Endometrium (tissue), 2 donors: ENCODE results near the gene BDKRB1.

Source experiments
- FAIRE-seq: peaks from 2 replicates; lab custom pipeline; 2012; peaks lifted over from hg19 to GRCh38; lab: Jason Lieb, UNC
- donor health status: control.
- donor health status: control.

BDKRB1 gene

DNA sequence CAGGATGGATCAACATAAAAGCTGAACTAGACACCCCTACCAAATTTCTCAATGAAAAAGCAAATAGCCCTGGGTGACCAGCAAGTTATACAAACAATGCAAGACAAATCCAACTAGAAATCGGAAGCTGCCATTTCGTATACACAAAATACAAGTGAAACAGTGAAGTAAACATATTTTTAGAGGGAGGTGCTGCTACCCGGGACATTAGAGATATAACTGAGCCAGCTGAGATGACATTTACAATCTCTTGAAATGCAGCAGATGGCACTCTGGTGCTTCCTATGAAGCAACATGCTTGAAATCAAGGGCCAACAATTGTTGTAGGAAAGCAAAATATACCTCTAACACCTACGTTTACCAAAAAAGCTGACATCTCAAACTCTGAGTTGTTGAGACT, 25.5 kb downstream of the BDKRB1 start:
- no peak for FAIRE-seq

DNA sequence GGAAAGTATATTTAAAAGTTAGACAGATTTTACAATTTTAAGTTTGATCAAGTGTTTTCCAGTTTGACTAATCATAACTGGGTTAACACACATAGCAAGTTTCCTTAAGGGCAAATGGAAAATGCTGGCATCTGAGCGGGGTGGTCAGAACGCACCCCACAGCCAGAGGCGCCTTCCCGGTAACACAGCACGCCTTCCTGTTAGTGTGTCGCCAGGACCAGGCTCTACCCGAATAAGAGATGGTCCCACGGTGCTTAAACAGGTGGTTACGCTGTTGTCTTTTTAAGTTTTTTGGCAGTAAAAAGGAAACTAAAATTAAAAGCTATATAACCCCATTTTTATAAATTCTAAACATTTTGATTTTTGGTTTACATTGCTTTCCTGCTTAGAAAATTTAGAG, 28.0 kb downstream of the BDKRB1 start:
- no peak for FAIRE-seq

DNA sequence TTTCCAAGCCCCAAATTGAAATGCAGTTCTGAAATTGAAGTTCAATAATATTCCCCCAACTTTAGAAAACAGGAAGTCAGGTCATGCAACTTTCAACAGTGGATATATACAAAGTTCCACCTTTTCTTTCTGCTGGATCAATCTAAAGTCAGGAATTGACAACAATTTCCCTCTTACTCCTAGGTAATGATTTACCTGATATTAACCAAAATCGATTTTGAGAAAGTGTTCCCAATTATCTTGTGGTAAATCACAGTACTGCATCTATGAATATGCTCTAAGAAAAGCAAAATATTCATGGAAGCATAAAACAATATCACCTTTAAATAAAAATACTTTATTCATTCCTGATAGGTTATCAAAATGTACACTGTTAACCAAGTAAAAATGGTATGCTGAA, 28.4 kb downstream of the BDKRB1 start:
- no peak for FAIRE-seq

DNA sequence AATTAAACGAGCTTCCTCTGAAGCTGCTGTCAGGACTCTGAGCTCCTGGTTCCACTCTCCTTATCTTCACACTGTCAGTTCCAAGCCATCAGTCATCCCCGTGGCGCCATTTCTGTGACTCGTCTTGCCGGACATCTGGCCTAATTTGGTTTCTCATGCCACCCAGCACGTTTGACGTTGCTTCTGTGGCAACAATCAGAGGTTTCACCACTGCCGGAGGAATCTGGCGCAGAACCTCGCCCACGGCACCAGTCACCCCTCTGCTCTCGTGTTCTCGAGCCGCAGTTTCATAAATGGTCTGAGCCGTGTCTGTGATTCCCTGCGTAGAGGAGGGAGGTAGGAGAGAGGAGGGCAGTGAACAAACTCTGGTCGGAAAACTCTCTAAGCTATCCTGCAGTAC, 29.7 kb downstream of the BDKRB1 start:
- no peak for FAIRE-seq

DNA sequence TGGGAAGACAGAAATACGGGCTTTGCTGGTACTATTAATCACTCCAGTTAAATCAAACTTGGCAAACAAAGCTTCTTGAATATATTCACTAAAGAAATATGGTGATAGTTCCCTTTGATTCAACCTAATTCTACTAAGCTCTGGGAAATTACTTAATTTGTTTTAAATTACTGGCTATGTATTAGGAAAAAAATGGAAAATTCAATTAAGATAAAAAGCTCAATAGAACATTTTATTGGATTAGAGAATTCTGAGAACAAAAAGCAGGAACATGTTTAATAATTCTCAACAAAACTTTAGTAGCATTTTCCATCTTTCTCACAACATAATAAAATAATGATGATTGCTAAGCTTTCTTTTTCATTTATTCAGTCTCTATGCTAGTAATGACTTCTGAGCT, 30.2 kb downstream of the BDKRB1 start:
- FAIRE-seq = no peak

DNA sequence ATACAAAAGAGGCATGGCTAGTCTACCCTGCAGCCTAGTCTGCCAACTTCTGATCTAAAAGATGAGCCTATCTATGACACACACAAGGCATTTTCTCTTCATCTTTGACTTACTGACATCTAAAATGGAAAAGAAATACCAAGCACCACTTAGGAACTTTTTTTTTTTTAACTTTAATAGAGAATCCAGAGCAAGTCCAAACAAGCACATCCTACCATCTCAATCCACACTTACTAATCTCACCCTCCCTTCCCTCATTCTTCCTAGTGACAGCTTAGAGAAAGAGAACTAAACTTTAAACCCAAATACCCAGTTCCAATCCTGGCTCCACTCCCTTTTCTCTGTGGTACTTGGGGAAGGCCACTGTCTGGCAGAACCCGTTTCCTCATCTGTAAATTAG, 31.8 kb downstream of the BDKRB1 start:
- FAIRE-seq = no peak

DNA sequence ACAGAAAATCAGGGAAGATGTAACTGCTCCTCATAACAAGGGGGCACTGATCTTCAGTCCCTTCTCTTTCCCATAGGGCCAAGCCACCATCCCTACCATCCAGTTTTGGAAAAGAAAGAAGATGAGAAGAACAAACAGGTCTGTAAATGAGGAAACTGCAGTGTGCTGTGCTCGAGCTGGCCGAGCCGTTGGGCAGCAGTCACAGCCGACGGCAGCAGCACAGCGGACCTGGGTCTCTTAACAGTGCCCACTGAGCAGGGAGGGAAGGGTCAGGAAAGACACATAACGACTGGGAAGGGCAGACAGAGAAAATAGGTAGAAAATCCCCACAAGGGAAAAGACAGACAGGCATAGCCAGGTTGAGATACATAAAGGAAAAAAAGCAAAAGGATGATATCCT, 38.2 kb downstream of the BDKRB1 start:
- FAIRE-seq = no peak

DNA sequence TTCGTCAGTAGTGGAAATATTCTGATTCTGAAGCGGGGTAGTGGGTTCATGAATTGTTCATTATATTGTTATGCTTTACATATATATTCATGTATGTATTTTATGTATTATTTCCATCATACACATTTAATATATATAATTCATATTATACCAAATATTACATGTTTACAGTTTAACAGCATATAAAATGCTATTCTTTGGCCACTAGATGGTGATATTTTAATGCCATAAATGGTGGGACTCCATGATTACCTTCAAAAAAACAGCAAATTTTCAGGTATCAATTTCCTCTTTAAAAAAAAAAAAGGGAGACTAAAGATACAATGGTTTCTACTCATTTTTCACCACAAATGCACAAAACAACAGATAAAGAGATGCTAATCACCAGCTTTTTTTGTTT, 41.0 kb downstream of the BDKRB1 start:
- FAIRE-seq = peak; percentile 94

DNA sequence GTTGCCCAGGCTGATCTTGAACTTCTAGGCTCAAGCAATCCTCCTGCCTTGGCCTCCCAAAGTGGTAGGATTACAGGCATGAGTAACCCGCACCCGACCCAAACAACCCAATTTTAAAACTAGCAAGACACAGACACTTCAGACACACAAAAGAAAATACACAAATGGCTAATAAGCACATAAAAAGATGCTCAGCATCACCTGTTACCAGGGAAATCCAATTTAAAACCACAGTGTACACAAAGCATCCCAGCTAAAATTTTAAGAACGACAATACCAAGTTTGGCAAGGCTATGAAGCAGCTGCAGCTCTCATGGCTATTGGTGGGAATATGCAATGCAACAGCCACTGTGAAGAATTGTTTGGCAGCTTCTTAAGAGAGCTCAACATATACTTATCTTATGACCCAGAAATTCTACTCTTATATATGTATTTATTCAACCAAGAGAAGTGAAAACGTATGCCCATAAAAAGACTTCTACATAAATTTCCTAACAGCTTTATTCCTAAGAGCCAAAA, 42.0 kb downstream of the BDKRB1 start:
- FAIRE-seq = no peak

DNA sequence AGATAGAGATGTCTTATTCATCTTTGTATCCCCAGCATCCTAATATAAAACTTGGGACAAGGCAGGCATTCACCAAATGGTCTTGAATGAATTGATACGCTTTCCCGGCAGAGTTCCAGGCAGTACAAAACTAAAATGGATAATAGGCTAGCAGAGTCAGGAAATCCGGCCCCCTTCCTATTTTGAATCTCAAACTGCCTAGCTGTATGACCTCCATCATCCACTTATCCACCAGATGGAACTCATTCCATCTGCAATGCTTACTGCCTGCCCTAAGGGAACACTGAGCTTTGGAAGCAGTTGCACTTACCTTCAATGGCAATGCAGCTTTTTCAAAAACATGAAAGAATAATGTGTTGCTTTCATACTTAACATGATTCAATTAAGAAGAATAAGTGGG, 43.4 kb downstream of the BDKRB1 start:
- FAIRE-seq = no peak

DNA sequence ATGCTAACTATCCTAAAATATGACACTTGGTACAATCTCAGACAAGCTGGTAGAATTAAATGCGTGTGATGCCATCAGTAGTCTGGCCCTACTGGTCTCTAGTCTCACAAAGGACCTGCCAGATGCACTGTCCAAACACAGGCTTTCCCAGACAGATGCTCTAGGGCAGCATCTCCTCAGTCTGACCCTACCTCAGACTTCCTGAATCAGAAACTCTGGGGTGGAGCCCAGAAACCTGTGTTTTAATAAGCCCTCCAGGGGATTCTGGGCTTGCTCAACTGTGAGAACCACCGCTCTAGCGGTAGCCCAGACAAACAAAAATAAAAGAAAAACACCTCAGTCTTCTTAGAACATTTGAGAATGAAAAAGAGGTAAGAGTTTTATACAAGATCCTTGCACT, 48.0 kb downstream of the BDKRB1 start:
- FAIRE-seq = no peak

DNA sequence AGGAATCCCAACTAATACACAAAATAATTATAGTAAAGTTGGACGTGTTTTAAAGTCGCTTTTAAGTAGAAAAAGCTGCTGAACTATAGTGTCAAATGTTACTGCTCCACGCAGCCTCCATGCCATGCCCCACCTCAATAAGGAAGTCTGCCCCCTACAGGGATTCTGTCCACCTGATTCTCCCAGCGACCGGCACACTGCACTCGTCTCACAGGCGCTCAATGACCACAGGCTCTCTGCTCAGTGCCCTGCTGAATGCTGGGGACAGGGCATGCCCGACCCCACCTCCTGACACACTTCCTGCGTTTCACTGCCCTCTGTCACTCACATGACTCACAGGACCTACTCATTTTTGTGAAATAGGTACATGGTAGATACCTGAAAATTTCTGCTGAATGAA, 48.9 kb downstream of the BDKRB1 start:
- no peak for FAIRE-seq

DNA sequence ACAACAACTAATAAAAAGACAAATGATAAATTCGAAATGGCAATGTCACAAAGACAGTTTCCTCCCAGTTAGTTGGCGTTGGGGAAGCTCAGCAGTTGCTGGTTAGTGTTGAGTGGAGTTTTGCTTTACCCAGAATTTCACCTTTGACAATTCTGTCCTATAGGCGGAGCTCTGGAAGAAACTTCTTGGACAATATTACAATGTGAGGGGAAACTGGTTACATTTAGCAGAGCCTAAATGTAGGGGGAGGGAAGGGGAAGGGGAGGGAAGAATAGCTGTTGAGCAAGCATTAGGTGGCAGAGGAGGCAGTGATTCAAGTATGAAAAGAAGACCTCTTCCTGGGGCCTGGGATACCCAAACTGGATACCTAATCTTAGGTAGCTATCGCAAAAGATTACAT, 51.4 kb downstream of the BDKRB1 start:
- no peak for FAIRE-seq

DNA sequence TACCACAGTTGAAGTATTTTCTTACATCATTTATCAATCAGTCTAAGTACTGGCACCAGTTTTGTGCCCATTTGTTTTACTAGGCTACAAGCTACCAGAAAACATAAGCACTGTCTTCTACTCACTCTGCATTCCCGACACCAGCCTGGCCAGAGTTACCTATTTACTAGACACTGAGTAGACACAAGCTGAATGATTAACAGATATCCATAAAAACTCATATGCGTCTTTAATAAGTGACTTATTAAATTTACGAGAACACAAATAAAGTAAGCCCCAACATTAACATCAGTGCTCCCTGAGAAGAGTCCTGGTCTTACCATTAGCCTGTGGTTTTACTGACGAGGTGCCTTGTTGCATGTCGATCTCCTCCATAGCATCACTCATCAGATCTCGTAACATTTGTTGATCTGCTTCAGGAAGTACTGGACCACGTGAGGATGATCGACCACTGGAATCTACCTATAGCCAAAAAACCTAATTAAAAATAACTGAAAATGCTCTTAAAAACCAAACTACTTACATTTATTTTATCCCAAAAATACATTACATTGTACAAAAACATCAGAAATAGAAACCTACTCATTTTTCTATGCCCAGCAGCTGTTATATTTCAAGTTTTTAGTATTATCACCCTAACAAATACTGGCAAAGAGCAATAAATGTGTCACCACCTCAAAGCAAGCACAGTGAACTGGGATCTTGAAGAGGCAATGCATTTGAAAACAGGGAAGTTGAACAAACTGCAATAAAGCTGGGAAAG, 53.3 kb downstream of the BDKRB1 start:
- FAIRE-seq = no peak

DNA sequence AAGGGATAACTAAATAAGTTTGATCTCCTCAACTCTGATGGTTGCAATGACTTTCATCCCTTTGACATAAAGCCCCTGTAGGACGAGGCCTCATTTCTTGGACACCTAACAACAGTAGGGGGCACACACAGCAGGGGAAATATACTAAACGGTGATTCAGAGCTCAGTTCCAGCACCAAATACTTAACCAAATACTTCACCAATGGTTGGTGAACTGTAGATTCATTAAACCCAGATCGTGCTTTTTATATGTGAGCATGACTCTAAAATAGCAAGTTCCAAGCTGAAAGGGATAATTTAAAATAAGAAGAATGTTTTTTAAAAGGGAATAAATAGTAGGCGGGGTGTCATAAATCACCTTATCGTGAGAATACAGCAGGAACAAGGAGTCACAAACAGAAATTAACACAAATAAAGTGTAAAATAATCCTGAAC, 53.9 kb downstream of the BDKRB1 start:
- no peak for FAIRE-seq

DNA sequence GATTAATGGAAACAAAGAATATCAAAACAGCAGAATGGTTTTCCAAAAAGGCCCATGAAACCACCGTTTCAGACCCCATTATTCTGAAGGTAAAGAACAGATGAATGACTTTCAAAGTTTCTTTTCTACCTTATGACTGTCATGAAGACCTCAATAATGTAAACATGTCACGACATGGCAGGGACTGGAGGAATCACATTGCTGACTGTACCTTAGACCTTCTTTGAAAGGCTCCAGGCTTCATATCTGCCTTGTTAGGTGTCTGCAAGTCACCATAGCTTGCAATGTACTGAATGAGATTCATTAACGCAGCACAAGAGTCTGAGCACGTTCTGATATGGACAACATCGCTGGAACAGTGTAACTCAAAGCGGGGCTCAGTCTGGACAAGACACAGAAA, 54.9 kb downstream of the BDKRB1 start:
- no peak for FAIRE-seq
